ENCODE results near the gene DICER1.
A peak's percentile ranks its signal among the peaks of the same experiment; 100 is the strongest.
"Not testable (repeated sequence)": the region's sequence is repeated elsewhere in the genome, so short reads cannot be mapped to it uniquely, and the experiment has no call there.

Gene DICER1

GRCh38 chr14:95157327-95158189 lies at the start of gene DICER1:
Gene DICER1, minus strand, starts transcription at chr14:95157529. Its CDS starts 24,071 bp downstream, at chr14:95133458.
- DNase-seq (ENCODE audit: low spot score), result peak; percentile 80

- DNase-seq (ENCODE audit: low spot score), result no peak
These were observed 49.2 kb upstream of the DICER1 start for GRCh38 chr14:95206534-95206933.

DNA sequence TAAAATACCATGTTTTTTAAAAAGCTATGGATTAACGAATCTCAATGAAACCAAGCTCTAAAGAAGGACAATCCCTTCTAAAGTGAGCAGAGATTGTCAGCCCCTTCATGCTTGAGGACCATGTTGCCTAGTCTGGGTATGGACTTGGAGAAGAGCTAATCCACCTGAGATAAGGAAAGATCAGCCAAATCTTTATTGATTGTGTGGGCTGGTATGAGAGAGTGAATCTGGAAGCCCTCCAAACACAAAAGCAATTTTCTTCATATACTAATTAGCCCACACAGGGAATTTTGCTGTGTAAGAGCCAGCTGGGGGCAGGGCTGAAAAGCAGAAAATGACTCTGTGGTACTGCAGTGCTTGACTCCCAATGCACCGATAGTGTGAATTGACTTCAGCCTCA lies 47.4 kb upstream of the DICER1 start:
- DNase-seq (ENCODE audit: low spot score), result no peak

GRCh38 chr14:95201745-95202144 lies 44.4 kb upstream of the DICER1 start:
- DNase-seq (ENCODE audit: low spot score), result not testable (repeated sequence)

DNA sequence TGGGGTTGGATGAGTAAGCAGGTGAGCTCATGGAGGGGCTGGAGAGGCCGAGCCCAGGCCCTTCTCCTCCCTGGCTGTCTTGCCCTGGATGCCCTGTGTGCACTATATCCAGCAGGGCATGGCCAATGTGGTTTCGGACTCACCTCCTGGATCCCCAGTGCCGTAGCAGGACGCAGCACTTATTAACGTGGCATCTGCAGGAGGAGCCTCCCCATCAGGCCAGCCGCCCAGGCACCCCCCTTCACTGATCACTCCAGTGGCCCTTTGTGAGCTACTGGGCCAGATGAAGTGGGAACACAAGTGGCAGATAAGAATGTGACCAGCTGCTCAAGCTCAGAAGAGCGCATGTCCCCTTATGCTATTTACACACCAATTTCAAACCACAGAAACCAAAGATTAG lies 43.1 kb upstream of the DICER1 start:
- no peak for DNase-seq (ENCODE audit: low spot score)

DNA sequence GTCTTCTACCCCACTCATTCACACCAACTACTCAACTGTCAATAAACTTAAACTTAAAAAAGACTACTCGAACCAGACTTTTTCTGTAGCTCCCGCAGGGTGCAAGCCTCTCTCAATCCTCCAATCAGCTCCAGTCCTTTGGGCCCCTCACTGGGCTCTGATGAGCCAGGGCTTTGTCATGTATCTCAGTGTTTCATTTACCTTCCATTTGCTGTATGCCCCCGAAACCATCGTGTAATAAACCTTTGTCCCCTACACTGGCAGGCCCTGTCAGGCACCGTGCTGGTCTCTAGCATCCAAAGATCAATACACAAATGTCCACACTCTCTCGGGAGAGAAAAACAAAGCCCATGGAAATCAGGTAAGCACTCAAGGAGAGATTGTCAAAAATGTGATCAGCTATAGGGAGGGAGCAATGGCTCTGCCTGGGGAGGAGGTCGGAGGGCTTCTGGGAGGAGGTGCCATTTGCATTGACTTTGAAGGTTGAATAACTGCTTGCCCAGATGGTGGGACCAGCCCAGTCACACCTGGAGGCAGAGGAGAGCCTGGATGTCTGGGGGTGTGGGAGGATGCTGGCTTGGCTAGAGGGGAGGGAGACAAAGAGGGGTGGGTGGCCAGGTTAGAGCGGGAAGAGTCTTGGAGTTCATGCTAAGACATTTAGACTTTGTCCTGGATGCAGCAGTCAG lies 42.1 kb upstream of the DICER1 start:
- DNase-seq (ENCODE audit: low spot score), result no peak

- DNase-seq (ENCODE audit: low spot score), result no peak
These were observed 41.0 kb upstream of the DICER1 start for GRCh38 chr14:95198320-95198719.

- peak; percentile 16 for DNase-seq (ENCODE audit: low spot score)
These were observed 40.2 kb upstream of the DICER1 start for GRCh38 chr14:95197551-95197950.

- DNase-seq (ENCODE audit: low spot score), result no peak
These were observed 39.7 kb upstream of the DICER1 start for GRCh38 chr14:95196826-95197545.

GRCh38 chr14:95196268-95196667 lies 38.9 kb upstream of the DICER1 start:
- DNase-seq (ENCODE audit: low spot score), result peak; percentile 40

- DNase-seq (ENCODE audit: low spot score), result no peak
These were observed 37.7 kb upstream of the DICER1 start for GRCh38 chr14:95195031-95195430.

DNA sequence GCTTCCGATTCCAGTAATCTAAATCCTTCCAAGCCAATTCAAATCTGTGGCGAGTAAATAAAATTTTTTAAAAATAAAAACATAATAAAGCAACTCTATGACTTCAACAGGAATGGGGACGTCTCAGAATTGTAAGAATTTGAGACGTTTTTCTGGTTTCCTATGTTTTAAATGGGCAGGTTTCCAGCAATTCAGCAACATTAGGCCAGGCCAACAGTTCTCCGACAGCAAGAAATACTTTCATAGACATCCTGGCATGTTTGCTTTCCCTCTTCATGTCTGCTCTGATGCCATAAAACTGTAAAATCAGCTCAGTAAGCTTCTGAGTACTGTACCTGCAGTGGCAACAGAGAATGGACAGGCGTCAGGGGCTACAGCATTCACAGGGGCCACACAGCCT lies 35.8 kb upstream of the DICER1 start:
- no peak for DNase-seq (ENCODE audit: low spot score)

- DNase-seq (ENCODE audit: low spot score), result no peak
These were observed 35.0 kb upstream of the DICER1 start for GRCh38 chr14:95192311-95192710.

DNA sequence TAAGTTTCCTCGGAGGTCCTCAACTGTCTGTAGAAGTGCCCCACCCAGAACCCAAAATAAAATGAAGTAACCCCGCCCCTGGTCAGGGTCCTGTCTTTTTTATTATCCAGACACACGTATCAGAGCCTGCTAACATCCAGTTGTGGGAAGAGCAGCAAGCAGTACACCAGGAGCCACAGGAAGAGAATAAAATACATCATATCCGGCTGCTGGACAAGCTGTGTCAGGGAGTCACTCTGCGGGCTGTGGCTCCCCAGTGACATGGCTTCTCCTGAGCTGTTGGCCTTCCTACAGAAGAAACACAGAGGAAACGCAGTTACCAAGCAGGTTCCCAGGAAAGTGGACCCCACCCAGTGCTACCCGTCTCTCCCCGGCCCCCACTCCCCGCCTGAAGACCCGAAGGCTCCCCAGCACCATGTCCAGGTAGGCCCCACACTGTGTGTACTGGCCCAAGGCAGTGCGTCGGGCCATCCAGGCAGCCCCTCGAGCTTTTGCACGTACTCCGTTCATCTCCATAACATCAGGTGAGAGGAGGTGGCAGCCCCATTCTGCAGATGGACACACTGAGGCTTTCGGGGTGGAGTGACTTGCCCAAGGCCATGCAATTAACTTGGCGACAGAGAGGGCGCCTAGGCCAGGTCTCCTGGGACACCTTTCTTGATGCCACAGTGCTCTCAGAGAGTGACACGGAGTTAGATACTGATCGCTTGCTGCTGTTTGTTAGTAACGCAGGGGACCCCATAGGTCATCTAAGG lies 34.3 kb upstream of the DICER1 start:
- DNase-seq (ENCODE audit: low spot score), result no peak

DNA sequence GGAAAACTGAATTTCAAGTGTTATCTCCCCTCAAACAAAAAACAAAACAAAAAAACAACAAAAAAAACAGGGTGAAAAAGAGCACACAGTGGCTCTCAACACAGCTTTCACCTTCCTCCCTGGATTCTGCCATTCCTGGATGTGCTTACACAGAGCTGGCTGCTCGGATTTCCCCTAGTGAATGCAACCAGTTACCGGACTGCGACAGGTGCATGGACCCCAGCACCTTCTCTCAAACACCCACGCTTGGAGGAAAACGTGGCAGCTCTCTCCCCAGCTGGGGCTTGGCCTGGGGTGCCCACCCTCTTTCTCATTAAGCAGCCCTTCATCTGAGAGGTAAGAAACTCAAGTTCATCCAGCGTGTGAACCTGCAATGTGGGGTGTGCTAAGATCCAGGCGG lies 33.5 kb upstream of the DICER1 start:
- DNase-seq (ENCODE audit: low spot score), result no peak

DNA sequence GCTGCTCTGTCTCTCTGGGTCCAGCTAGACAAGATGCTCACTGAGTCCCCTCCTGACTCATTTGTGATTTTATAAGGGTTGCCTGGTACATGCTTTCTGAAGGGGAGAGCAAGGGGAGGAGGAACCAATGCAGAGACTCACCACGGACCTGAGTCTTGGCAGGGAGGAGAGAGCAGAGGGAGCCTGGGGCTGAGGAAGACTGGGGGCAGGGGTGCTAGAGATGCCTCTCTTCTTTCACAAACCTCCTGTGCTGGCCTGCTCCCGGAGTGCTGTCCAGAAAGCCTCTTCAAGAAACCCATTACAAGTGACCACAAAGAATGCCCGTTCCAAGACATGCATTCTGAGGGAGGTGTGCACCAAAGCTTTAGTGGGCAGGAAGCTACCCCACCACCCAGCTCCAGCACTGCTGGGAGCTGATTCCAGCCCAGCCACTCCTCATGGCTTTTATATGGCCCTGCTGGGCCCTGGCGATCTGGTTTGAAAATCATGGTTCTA lies 33.1 kb upstream of the DICER1 start:
- no peak for DNase-seq (ENCODE audit: low spot score)

DNA sequence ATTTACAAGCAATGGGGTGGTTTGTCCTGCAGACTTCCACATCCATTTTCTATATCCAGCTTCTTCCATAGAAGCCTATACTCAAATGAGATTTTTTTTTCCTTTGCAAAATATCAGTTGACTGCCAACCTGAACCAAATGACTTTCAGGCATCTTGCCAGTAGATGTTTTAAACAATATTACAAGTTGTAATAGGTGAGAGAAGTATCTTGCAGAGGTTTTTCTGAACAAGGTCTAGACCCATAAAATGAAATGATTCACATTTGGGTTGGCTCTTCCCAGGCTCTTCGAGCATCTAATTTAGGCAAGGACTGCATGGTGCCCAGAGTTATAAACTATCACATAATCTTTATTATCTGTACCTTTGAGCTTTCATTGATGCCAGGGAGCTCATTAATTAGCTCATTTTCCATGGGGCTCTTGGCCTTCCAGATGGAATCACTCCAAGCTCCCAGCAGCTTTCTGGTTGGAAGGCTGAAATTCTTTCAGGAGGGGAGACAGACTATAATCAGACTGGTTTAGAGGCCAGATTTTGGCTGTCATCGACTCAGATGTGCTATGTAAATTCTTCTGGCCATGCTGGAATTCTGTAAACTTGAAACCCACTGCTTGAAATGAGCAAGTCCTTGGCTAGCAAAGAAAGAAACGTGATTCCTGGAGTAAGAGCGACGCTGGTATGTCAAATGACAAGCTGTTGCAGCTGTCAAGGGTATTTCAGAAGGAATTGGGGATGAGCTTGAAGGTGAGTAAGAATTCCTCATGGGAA lies 32.2 kb upstream of the DICER1 start:
- DNase-seq (ENCODE audit: low spot score), result no peak

- DNase-seq (ENCODE audit: low spot score), result no peak
These were observed 31.1 kb upstream of the DICER1 start for GRCh38 chr14:95188380-95188779.

GRCh38 chr14:95185767-95186392 lies 28.6 kb upstream of the DICER1 start:
- DNase-seq (ENCODE audit: low spot score), result no peak

GRCh38 chr14:95185033-95185766 lies 27.9 kb upstream of the DICER1 start:
- no peak for DNase-seq (ENCODE audit: low spot score)
